Spleen (tissue), 7 donors: ENCODE data around the gene CDRT4.

Source experiments
- POLR2A ChIP-seq, 3 donors: fragments of 450-650 bp; IDR thresholded peaks; one replicate each; pipeline ENCODE4 v1.5.1; 2017; ENCODE audit warnings: antibody characterized with exemption in 3 of 3, mild to moderate bottlenecking in 1 of 3
- POLR2AphosphoS5 ChIP-seq, 3 donors: sonication (generic); formaldehyde crosslinking; IDR thresholded peaks; one replicate each; pipeline ENCODE4 v1.5.1; 2017; ENCODE audit warnings: antibody characterized with exemption in 3 of 3
- TF ChIP-seq, protein P1 (sequence below), 11 experiments: fragments of 200-600 bp in 7 of 11; fragments of 450-650 bp in 4 of 11; sonication (generic) in 4 of 11; IDR thresholded peaks in 8 of 11; conservative IDR thresholded peaks in 3 of 11; 1 replicate in 7 of 11; 2 replicates in 4 of 11; pipeline versions ENCODE4 v1.4.0 to v1.8.0; 2016 to 2021; ENCODE audit warnings: antibody characterized with exemption in 11 of 11, inconsistent platforms in 4 of 11, mild to moderate bottlenecking in 1 of 11
- donor health status: DM: no; HTN: no; CAD: no; lungs with moderate emphysema.
- donor health status: DM: no; HTN: no; CAD: no.
- donor health status: DM: no; HTN: no; CAD: no.

- TF ChIP-seq, protein P1, sequence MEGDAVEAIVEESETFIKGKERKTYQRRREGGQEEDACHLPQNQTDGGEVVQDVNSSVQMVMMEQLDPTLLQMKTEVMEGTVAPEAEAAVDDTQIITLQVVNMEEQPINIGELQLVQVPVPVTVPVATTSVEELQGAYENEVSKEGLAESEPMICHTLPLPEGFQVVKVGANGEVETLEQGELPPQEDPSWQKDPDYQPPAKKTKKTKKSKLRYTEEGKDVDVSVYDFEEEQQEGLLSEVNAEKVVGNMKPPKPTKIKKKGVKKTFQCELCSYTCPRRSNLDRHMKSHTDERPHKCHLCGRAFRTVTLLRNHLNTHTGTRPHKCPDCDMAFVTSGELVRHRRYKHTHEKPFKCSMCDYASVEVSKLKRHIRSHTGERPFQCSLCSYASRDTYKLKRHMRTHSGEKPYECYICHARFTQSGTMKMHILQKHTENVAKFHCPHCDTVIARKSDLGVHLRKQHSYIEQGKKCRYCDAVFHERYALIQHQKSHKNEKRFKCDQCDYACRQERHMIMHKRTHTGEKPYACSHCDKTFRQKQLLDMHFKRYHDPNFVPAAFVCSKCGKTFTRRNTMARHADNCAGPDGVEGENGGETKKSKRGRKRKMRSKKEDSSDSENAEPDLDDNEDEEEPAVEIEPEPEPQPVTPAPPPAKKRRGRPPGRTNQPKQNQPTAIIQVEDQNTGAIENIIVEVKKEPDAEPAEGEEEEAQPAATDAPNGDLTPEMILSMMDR (IDR thresholded peaks at IDR 0.05 in 8 of 11, conservative IDR thresholded peaks at IDR 0.05 in 3 of 11), result no peak
- no peak for TF ChIP-seq POLR2AphosphoS5 (IDR thresholded peaks at IDR 0.05)
- no peak for TF ChIP-seq POLR2A (IDR thresholded peaks at IDR 0.05)
Measured at GRCh38 chr17:15386083-15386482, 81.3 kb downstream of the CDRT4 start.
